Suprapubic skin (tissue), 4 donors: Measurements from ENCODE around the gene PTPN4.

Experiments used
- EP300 ChIP-seq: sonication (generic); formaldehyde crosslinking; IDR thresholded peaks from one replicate; pipeline ENCODE4 v1.6.1; 2017; ENCODE audit warnings: antibody characterized with exemption
- POLR2A ChIP-seq, 2 donors: fragments of 450-650 bp; IDR thresholded peaks; one replicate each; pipeline ENCODE4 v1.6.1; 2017; ENCODE audit warnings: antibody characterized with exemption in 2 of 2, mild to moderate bottlenecking in 2 of 2, moderate library complexity in 2 of 2
- POLR2AphosphoS5 ChIP-seq, 3 donors: sonication (generic); formaldehyde crosslinking; IDR thresholded peaks; one replicate each; pipeline ENCODE4 v1.6.1; 2017; ENCODE audit warnings: antibody characterized with exemption in 3 of 3
- TF ChIP-seq, protein P1 (sequence below), 2 donors: fragments of 200-600 bp in 1 of 2; fragments of 450-650 bp in 1 of 2; sonication (generic) in 1 of 2; IDR thresholded peaks; one replicate each; pipeline ENCODE4 v1.5.1; 2016 to 2019; ENCODE audit warnings: antibody characterized with exemption in 2 of 2, mild to moderate bottlenecking in 1 of 2, moderate library complexity in 1 of 2

DNA sequence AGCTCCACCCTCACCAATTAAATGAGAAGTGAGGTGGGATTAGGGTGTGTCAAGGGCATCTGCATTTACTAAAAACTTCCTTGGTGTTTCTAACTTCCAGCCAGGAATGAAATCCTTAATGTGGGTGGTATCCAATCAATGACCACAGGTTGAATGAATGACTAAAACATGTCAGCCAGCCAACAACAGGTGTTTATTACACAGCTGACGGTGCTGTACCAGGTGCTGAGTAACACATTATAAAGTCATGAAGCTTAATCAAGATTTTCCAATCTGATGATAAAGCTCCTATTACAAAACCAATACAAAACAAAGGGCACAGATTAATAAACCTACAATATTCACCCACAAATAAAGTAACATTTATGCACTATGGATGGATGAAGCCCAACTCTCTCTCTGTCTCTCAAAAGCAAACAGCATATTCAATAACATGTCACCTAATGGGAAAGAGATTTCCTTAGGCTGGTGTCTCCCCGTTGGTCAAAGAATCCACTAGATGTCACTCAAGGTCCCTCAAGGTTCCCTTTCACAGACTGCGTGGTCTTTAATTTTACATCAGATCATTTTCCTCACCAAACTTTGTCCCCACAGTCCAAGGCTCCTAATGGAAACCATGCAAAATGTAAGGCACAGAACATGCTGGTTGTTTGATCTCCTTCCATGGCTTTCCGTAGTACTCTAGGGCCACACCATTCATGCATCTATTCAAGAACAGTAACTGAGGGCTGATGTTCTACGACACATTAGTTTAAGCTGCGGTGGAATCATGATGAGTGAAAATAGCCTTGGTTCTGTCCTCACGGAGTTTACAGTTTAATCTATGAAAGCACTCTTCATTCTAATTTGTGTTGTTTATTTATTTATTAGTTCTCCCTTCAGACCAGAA is 6.4 kb upstream of the PTPN4 start:
- TF ChIP-seq, protein P1, sequence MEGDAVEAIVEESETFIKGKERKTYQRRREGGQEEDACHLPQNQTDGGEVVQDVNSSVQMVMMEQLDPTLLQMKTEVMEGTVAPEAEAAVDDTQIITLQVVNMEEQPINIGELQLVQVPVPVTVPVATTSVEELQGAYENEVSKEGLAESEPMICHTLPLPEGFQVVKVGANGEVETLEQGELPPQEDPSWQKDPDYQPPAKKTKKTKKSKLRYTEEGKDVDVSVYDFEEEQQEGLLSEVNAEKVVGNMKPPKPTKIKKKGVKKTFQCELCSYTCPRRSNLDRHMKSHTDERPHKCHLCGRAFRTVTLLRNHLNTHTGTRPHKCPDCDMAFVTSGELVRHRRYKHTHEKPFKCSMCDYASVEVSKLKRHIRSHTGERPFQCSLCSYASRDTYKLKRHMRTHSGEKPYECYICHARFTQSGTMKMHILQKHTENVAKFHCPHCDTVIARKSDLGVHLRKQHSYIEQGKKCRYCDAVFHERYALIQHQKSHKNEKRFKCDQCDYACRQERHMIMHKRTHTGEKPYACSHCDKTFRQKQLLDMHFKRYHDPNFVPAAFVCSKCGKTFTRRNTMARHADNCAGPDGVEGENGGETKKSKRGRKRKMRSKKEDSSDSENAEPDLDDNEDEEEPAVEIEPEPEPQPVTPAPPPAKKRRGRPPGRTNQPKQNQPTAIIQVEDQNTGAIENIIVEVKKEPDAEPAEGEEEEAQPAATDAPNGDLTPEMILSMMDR (IDR thresholded peaks at IDR 0.05): peak in 1 of 2 donors; percentile 49
- no peak for TF ChIP-seq POLR2AphosphoS5 (IDR thresholded peaks at IDR 0.05)
- no peak for TF ChIP-seq POLR2A (IDR thresholded peaks at IDR 0.05)
- TF ChIP-seq EP300: no peak
